Left forelimb (tissue), 1 donor: ENCODE measurements around the gene DTNA.

Experiments used
- DNase-seq: peaks from one replicate; pipeline ENCODE4 v3.0.0-alpha.2; 2018; ENCODE audit warnings: low spot score

The DTNA gene

GRCh38 chr18:34936772-34937171 lies 226.7 kb downstream of the DTNA start:
- no peak for DNase-seq

GRCh38 chr18:34938090-34938489 lies 228.0 kb downstream of the DTNA start:
- no peak for DNase-seq
